NB4 (cell line): ENCODE data around the gene CDK14.
"Not testable (repeated sequence)": the region's sequence is repeated elsewhere in the genome, so short reads cannot be mapped to it uniquely, and the experiment has no call there.

Experiments used
- DNase-seq: peaks from one replicate; pipeline ENCODE4 v3.0.0; 2010; ENCODE audit warnings: low read depth
- H3K4me3 ChIP-seq: one replicate; pipeline ENCODE4 v1.5.1; 2011; ENCODE audit warnings: mild to moderate bottlenecking, low read depth, low read length, moderate library complexity
- MAX ChIP-seq: IDR thresholded peaks from 2 replicates; pipeline ENCODE4 v1.6.1; 2011; ENCODE audit warnings: low read depth, low read length
- MYC ChIP-seq: IDR thresholded peaks from 2 replicates; pipeline ENCODE4 v1.6.1; 2011; ENCODE audit warnings: low read depth, low read length
- POLR2A ChIP-seq: IDR thresholded peaks from 2 replicates; pipeline ENCODE4 v1.6.1; 2011; ENCODE audit warnings: mild to moderate bottlenecking; ENCODE audit not compliant: insufficient read length; ENCODE audit errors: extremely low read depth
- TF ChIP-seq, protein P1 (sequence below): IDR thresholded peaks from one replicate; pipeline ENCODE4 v1.5.1; 2012; ENCODE audit warnings: low read depth, low read length

Gene CDK14

GRCh38 chr7:91168871-91169829, 573.0 kb downstream of the CDK14 start:
- no peak overlapping the region for H3K4me3 ChIP-seq
- no peak for DNase-seq
- no peak for TF ChIP-seq MAX
- no peak for TF ChIP-seq POLR2A
- TF ChIP-seq, protein P1, sequence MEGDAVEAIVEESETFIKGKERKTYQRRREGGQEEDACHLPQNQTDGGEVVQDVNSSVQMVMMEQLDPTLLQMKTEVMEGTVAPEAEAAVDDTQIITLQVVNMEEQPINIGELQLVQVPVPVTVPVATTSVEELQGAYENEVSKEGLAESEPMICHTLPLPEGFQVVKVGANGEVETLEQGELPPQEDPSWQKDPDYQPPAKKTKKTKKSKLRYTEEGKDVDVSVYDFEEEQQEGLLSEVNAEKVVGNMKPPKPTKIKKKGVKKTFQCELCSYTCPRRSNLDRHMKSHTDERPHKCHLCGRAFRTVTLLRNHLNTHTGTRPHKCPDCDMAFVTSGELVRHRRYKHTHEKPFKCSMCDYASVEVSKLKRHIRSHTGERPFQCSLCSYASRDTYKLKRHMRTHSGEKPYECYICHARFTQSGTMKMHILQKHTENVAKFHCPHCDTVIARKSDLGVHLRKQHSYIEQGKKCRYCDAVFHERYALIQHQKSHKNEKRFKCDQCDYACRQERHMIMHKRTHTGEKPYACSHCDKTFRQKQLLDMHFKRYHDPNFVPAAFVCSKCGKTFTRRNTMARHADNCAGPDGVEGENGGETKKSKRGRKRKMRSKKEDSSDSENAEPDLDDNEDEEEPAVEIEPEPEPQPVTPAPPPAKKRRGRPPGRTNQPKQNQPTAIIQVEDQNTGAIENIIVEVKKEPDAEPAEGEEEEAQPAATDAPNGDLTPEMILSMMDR: no peak
- no peak for TF ChIP-seq MYC

- no peak for DNase-seq
- no peak for TF ChIP-seq POLR2A
- no peak overlapping the region for H3K4me3 ChIP-seq
These were observed 573.7 kb downstream of the CDK14 start for GRCh38 chr7:91169830-91170191.

GRCh38 chr7:91173265-91173664, 577.1 kb downstream of the CDK14 start:
- not testable (repeated sequence) for H3K4me3 ChIP-seq, DNase-seq

GRCh38 chr7:91180746-91181145, 584.6 kb downstream of the CDK14 start:
- DNase-seq: no peak
- no peak overlapping the region for H3K4me3 ChIP-seq
- TF ChIP-seq MYC: no peak
- TF ChIP-seq POLR2A: no peak
- TF ChIP-seq MAX: no peak

DNA sequence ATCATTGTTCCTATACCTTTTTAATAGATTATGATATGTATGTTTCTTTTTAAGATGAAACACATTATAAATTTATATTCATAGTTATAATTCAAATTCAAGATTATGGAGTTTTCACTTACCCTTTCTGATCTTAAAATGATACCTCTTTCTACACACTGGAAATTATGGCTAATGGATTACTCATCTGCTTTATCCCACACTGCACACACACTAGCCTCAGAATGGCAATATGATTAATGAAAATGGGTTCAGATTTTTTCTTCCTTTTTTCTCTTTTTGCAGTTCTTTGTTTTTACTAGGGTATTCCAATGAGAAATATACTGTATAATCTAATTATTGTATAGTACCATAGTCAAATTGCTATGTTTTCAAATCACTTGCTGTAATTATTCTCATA, 585.8 kb downstream of the CDK14 start:
- no peak overlapping the region for H3K4me3 ChIP-seq
- no peak for DNase-seq
- no peak for TF ChIP-seq MYC
- TF ChIP-seq, protein P1: no peak
- no peak for TF ChIP-seq MAX
- TF ChIP-seq POLR2A: no peak

DNA sequence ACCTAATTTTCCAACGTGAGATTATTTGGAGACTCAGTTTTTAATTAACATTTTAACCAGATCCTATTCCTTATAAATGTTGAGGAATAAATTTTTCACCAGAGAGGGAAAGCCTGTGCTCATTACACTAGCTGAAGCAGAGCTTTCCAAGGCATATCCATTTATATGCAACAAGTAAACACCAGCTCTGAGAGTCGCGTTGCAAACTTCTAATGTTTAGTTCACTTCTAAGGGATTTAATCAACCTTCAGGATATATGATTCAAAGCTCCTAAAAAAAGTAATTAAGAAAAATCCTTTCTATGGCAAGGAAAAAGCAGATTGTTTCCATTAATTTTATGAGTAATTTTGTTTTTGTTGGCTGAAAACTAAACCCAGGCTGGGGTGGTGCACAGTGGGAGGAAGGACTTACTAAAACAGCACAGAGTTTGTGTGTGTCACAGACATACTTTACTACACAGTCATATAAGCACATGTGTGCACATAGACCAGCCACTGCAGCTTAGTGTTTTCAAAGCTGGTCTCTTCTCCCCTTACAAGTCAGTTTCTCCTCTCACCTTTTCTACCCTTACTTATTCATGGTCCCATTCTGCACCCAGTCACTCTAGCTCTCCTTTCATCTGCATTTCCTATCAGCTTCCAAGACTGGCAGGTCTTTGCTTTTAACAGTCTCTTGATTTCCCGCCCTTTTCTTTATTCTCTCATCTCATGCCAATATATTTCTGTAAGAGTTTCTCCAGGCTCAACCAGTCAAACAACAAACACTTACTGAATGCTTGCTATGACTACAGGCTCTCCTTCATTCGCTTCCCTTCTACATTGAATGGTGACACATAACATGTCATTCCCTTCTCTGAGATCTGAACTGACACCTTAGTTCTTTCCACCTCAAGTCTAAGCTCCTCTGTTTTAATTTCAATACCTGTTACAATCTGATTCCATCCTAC, 587.0 kb downstream of the CDK14 start:
- no peak overlapping the region for H3K4me3 ChIP-seq
- TF ChIP-seq POLR2A: no peak
- TF ChIP-seq MAX: no peak
- TF ChIP-seq, protein P1: no peak
- TF ChIP-seq MYC: no peak
- no peak for DNase-seq

DNA sequence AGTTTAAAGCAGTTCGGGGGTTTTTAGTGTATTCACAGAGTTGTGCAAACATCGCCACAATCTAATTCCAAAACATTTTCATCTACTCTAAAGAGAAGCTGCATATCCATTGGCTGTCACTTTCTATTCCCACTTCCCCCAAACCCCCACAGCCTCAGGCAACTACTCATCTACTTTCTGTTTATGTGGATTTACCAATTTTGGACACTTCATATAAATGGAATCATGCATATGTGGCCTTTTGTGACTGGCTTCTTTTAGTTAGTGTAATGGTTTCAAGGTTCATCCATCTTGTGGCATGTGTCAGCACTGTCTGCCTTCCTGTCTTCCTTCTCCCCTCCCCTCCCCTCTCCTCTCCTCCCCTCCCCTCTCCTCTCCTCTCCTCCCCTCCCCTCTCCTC, 589.6 kb downstream of the CDK14 start:
- no peak for DNase-seq
- no peak overlapping the region for H3K4me3 ChIP-seq
- TF ChIP-seq POLR2A: no peak
- no peak for TF ChIP-seq MYC
- TF ChIP-seq MAX: no peak
- TF ChIP-seq, protein P1: no peak
